ENCODE results near the gene SMIM5.

SMIM5 gene

GRCh38 chr17:75604034-75604695 is 29.1 kb upstream of the SMIM5 start:
- DNase-seq, result no peak

GRCh38 chr17:75605790-75606189 is 27.4 kb upstream of the SMIM5 start:
- DNase-seq, result no peak

- DNase-seq, result no peak
Measured at GRCh38 chr17:75607086-75607485, 26.1 kb upstream of the SMIM5 start.

GRCh38 chr17:75610103-75610984 is 22.9 kb upstream of the SMIM5 start:
- no peak for DNase-seq

GRCh38 chr17:75611851-75612429 is 21.3 kb upstream of the SMIM5 start:
- no peak for DNase-seq

- no peak for DNase-seq
Measured at GRCh38 chr17:75612906-75613626, 20.2 kb upstream of the SMIM5 start.

GRCh38 chr17:75614006-75614405 is 19.2 kb upstream of the SMIM5 start:
- DNase-seq, result no peak

GRCh38 chr17:75614556-75615270 is 18.5 kb upstream of the SMIM5 start:
- no peak for DNase-seq

GRCh38 chr17:75615301-75615700 is 17.9 kb upstream of the SMIM5 start:
- DNase-seq, result no peak

GRCh38 chr17:75616521-75617122 is 16.6 kb upstream of the SMIM5 start:
- no peak for DNase-seq

- DNase-seq, result no peak
Measured at GRCh38 chr17:75617218-75617617, 16.0 kb upstream of the SMIM5 start.

GRCh38 chr17:75617675-75618074 is 15.6 kb upstream of the SMIM5 start:
- no peak for DNase-seq

GRCh38 chr17:75619506-75620431 is 13.5 kb upstream of the SMIM5 start:
- DNase-seq, result peak; percentile 61

GRCh38 chr17:75621489-75621888 is 11.7 kb upstream of the SMIM5 start:
- no peak for DNase-seq

- DNase-seq, result no peak
Measured at GRCh38 chr17:75622076-75622475, 11.2 kb upstream of the SMIM5 start.

GRCh38 chr17:75622771-75623273 is 10.4 kb upstream of the SMIM5 start:
- DNase-seq, result no peak

- DNase-seq, result no peak
Measured at GRCh38 chr17:75623386-75623785, 9.8 kb upstream of the SMIM5 start.

- no peak for DNase-seq
Measured at GRCh38 chr17:75624021-75624420, 9.2 kb upstream of the SMIM5 start.

GRCh38 chr17:75624714-75625345 is 8.4 kb upstream of the SMIM5 start:
- no peak for DNase-seq

GRCh38 chr17:75625813-75626486 is 7.3 kb upstream of the SMIM5 start:
- peak; percentile 69 for DNase-seq
